ENCODE measurements around the gene KIF21A.

Gene KIF21A

DNA sequence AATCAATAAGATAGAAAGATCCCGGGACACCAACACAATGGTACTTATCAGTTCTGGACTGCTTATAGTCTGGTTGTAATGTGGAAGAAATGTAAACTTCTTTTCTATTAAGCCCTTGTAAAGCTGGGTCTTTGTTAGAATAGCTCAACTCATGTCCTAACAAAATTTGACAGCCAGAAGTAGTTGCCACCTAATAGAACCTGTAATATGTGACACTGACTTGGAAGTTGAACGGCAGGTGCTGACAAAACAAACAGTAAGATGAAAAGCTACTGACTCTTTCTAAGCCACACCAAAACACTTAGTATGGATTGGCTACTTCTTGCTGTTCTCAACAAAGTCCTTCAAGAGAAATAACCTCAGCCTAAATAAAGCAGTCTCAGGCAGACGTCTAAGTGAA, 56.6 kb downstream of the KIF21A start:
- no peak overlapping the region for H3K4me3 ChIP-seq (replicated peaks; ENCODE audit: insufficient read depth, low read length)
- no peak for DNase-seq (ENCODE audit: low read depth in 1 of 2, low spot score in 1 of 2)
- H3K27ac ChIP-seq (replicated peaks) = no peak overlapping the region
- no peak for TF ChIP-seq GABPA (IDR thresholded peaks at IDR 0.05; ENCODE audit: low read depth)
- TF ChIP-seq, protein P1, sequence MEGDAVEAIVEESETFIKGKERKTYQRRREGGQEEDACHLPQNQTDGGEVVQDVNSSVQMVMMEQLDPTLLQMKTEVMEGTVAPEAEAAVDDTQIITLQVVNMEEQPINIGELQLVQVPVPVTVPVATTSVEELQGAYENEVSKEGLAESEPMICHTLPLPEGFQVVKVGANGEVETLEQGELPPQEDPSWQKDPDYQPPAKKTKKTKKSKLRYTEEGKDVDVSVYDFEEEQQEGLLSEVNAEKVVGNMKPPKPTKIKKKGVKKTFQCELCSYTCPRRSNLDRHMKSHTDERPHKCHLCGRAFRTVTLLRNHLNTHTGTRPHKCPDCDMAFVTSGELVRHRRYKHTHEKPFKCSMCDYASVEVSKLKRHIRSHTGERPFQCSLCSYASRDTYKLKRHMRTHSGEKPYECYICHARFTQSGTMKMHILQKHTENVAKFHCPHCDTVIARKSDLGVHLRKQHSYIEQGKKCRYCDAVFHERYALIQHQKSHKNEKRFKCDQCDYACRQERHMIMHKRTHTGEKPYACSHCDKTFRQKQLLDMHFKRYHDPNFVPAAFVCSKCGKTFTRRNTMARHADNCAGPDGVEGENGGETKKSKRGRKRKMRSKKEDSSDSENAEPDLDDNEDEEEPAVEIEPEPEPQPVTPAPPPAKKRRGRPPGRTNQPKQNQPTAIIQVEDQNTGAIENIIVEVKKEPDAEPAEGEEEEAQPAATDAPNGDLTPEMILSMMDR (IDR thresholded peaks at IDR 0.05; ENCODE audit: insufficient read depth, low read length) = no peak
- TF ChIP-seq, protein P2, sequence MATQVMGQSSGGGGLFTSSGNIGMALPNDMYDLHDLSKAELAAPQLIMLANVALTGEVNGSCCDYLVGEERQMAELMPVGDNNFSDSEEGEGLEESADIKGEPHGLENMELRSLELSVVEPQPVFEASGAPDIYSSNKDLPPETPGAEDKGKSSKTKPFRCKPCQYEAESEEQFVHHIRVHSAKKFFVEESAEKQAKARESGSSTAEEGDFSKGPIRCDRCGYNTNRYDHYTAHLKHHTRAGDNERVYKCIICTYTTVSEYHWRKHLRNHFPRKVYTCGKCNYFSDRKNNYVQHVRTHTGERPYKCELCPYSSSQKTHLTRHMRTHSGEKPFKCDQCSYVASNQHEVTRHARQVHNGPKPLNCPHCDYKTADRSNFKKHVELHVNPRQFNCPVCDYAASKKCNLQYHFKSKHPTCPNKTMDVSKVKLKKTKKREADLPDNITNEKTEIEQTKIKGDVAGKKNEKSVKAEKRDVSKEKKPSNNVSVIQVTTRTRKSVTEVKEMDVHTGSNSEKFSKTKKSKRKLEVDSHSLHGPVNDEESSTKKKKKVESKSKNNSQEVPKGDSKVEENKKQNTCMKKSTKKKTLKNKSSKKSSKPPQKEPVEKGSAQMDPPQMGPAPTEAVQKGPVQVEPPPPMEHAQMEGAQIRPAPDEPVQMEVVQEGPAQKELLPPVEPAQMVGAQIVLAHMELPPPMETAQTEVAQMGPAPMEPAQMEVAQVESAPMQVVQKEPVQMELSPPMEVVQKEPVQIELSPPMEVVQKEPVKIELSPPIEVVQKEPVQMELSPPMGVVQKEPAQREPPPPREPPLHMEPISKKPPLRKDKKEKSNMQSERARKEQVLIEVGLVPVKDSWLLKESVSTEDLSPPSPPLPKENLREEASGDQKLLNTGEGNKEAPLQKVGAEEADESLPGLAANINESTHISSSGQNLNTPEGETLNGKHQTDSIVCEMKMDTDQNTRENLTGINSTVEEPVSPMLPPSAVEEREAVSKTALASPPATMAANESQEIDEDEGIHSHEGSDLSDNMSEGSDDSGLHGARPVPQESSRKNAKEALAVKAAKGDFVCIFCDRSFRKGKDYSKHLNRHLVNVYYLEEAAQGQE (IDR thresholded peaks at IDR 0.05; ENCODE audit: insufficient replicate concordance, low read depth) = no peak
- TF ChIP-seq POLR2AphosphoS5 (IDR thresholded peaks at IDR 0.05; ENCODE audit: low read depth) = no peak
- no peak for TF ChIP-seq SPI1 (IDR thresholded peaks at IDR 0.05; ENCODE audit: borderline replicate concordance, low read depth)
- H3K27me3 ChIP-seq (ENCODE audit: insufficient read depth, poor library complexity, severe bottlenecking) = no peaks in the 10 kb centered on the region

DNA sequence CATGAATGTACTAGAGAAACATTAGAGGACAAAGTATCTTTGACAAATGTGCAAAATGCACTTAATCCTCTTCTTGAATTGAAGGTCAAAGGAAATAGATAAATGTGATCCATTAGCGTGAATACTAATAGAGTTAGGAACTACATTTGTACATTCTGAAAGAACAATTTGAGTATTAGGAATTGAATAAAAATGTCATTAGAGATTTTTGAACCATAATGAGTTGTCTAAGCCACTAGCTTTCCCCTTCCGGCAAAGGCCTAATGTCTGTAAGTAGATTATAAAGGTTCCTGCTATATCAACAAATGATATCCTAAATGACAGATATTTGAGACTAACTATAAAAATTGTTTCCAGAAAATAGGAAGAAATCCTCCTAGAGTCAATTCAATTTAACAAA, 59.8 kb downstream of the KIF21A start:
- no peak overlapping the region for H3K4me3 ChIP-seq (replicated peaks; ENCODE audit: insufficient read depth, low read length)
- H3K27ac ChIP-seq (replicated peaks) = no peak overlapping the region
- H3K27me3 ChIP-seq (ENCODE audit: insufficient read depth, poor library complexity, severe bottlenecking) = no peaks in the 10 kb centered on the region
- TF ChIP-seq SPI1 (IDR thresholded peaks at IDR 0.05; ENCODE audit: borderline replicate concordance, low read depth) = no peak
- TF ChIP-seq, protein P2 (IDR thresholded peaks at IDR 0.05; ENCODE audit: insufficient replicate concordance, low read depth) = no peak
- TF ChIP-seq, protein P1 (IDR thresholded peaks at IDR 0.05; ENCODE audit: insufficient read depth, low read length) = no peak
- no peak for DNase-seq (ENCODE audit: low read depth in 1 of 2, low spot score in 1 of 2)

DNA sequence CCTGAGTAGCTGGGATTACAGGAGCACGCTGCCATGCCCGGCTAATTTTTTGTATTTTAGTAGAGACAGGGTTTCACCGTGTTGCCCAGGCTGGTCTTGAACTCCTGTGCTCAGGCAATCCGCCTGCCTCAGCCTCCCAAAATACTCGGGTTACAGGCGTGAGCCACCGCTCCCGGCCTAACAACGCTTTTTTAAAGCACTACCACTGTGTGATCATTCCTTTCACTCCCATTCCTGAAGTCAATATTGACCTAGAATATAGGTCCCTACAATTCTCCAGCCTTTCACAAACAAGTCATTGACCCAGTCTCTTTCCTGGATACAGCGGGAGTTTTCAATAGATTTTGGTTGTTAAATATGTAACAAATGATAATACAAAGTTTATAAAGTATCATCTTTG, 62.8 kb downstream of the KIF21A start:
- no peaks in the 10 kb centered on the region for H3K27me3 ChIP-seq (ENCODE audit: insufficient read depth, poor library complexity, severe bottlenecking)
- H3K4me3 ChIP-seq (replicated peaks; ENCODE audit: insufficient read depth, low read length) = no peak overlapping the region
- no peak for DNase-seq (ENCODE audit: low read depth in 1 of 2, low spot score in 1 of 2)
- H3K27ac ChIP-seq (replicated peaks) = no peak overlapping the region
- TF ChIP-seq, protein P2 (IDR thresholded peaks at IDR 0.05; ENCODE audit: insufficient replicate concordance, low read depth) = no peak
- no peak for TF ChIP-seq GABPA (IDR thresholded peaks at IDR 0.05; ENCODE audit: low read depth)
- TF ChIP-seq, protein P1 (IDR thresholded peaks at IDR 0.05; ENCODE audit: insufficient read depth, low read length) = no peak
- no peak for TF ChIP-seq POLR2AphosphoS5 (IDR thresholded peaks at IDR 0.05; ENCODE audit: low read depth)
- no peak for TF ChIP-seq SPI1 (IDR thresholded peaks at IDR 0.05; ENCODE audit: borderline replicate concordance, low read depth)
